Endothelial cell of umbilical vein (primary cell): Measurements from ENCODE around the gene TMEM121. TPM values are rescaled to one million over a fixed set of nuclear protein-coding genes. Genes with fewer than 3 reads are reported as not detected.

Experiments
- BruUV-seq: library from RNA; stranded (reverse); fragments of 400-500 nt; replicated peaks from 2 replicates; lab custom pipeline; 2021; lab: Mats Ljungman, UMichigan
- CTCF ChIA-PET: fragments of 300-600, 350-600 bp; sonication (Branson Sonifier 250); formaldehyde crosslinking; loops from one replicate; lab custom pipeline; 2021; ENCODE audit warnings: antibody characterized with exemption, inconsistent platforms; lab: Charles Lee
- POLR2A ChIA-PET: fragments of 300-600, 350-600 bp; sonication (Branson Sonifier 250); formaldehyde crosslinking; loops from one replicate; lab custom pipeline; 2021; ENCODE audit warnings: antibody characterized with exemption, inconsistent platforms; lab: Charles Lee
- DNase-seq: peaks from one replicate; pipeline ENCODE4 v3.0.0-alpha.2; 2011; ENCODE audit warnings: low read depth, low spot score
- FAIRE-seq: peaks from 2 replicates; lab custom pipeline; 2011; peaks lifted over from hg19 to GRCh38; lab: Jason Lieb, UNC
- H2AFZ ChIP-seq: 2 replicates; pipeline ENCODE4 v1.6.0; 2012; ENCODE audit warnings: low read depth, low read length, control low read depth, inconsistent platforms
- H3K27ac ChIP-seq: 2 replicates; pipeline ENCODE4 v1.5.1; 2011; ENCODE audit warnings: low read depth, mild to moderate bottlenecking, control low read depth, low read length, moderate library complexity; ENCODE audit not compliant: insufficient read depth
- H3K27me3 ChIP-seq, 2 experiments: 2 replicates each; pipeline versions ENCODE4 v1.6.0 to v1.6.1; 2011; ENCODE audit warnings: low read length in 2 of 2, mixed read lengths in 1 of 2; ENCODE audit not compliant: control insufficient read depth in 2 of 2, insufficient read depth in 2 of 2
- H3K36me3 ChIP-seq, 2 experiments: 2 replicates in 1 of 2; 3 replicates in 1 of 2; pipeline ENCODE4 v1.5.1; 2011; ENCODE audit warnings: low read length in 2 of 2, mild to moderate bottlenecking in 1 of 2, moderate library complexity in 1 of 2; ENCODE audit not compliant: control insufficient read depth in 2 of 2, insufficient read depth in 2 of 2; ENCODE audit errors: extremely low read depth in 1 of 2
- H3K4me1 ChIP-seq: 3 replicates; pipeline ENCODE4 v1.5.1; 2011; ENCODE audit warnings: mild to moderate bottlenecking, low read length; ENCODE audit not compliant: control insufficient read depth, insufficient read depth; ENCODE audit errors: extremely low read depth
- H3K4me2 ChIP-seq: 2 replicates; pipeline ENCODE4 v1.6.1; 2011; ENCODE audit warnings: low read length, control low read depth, mixed read lengths; ENCODE audit not compliant: insufficient read depth
- H3K4me3 ChIP-seq, 3 experiments: fragments of 200-600 bp in 1 of 3; sonication (generic), shearing (Covaris generic) in 1 of 3; replicated peaks in 1 of 3; 2 replicates each; pipeline ENCODE4 v1.5.1; 2011 to 2016; ENCODE audit warnings: control low read depth in 3 of 3, low read length in 3 of 3, mild to moderate bottlenecking in 2 of 3, inconsistent platforms in 1 of 3, low read depth in 1 of 3, moderate library complexity in 1 of 3; ENCODE audit not compliant: insufficient read depth in 1 of 3
- H3K79me2 ChIP-seq: 2 replicates; pipeline ENCODE4 v1.6.0; 2012; ENCODE audit warnings: low read length, inconsistent platforms; ENCODE audit not compliant: control insufficient read depth, insufficient read depth
- H3K9ac ChIP-seq: replicated peaks from 2 replicates; pipeline ENCODE3; 2011; ENCODE audit warnings: low read length, control low read depth; ENCODE audit not compliant: insufficient read depth; ENCODE audit errors: extremely low read depth
- H3K9me1 ChIP-seq: replicated peaks from 3 replicates; pipeline ENCODE4 v1.6.0; 2011; ENCODE audit warnings: mild to moderate bottlenecking, low read length; ENCODE audit not compliant: control insufficient read depth, insufficient read depth; ENCODE audit errors: extremely low read depth
- H3K9me3 ChIP-seq: replicated peaks from 2 replicates; pipeline ENCODE4 v1.5.1; 2012; ENCODE audit warnings: low read length, inconsistent platforms; ENCODE audit not compliant: control insufficient read depth, insufficient read depth
- H4K20me1 ChIP-seq: replicated peaks from 2 replicates; pipeline ENCODE3; 2011; ENCODE audit warnings: mild to moderate bottlenecking, low read length; ENCODE audit not compliant: control insufficient read depth, insufficient read depth; ENCODE audit errors: extremely low read depth
- CTCF ChIP-seq, 2 donors: IDR thresholded peaks; 1 replicate in 1 of 2; 2 replicates in 1 of 2; pipeline ENCODE4 v1.5.1; 2011; ENCODE audit warnings: low read length in 2 of 2, mild to moderate bottlenecking in 2 of 2, moderate library complexity in 2 of 2, control low read depth in 1 of 2, inconsistent platforms in 1 of 2, low read depth in 1 of 2; ENCODE audit not compliant: insufficient read depth in 1 of 2; ENCODE audit errors: extremely low read depth in 1 of 2
- FOS ChIP-seq: IDR thresholded peaks from 2 replicates; pipeline ENCODE4 v1.6.1; 2011; ENCODE audit warnings: mild to moderate bottlenecking, low read length, moderate library complexity, borderline replicate concordance; ENCODE audit not compliant: insufficient read depth
- JUN ChIP-seq: IDR thresholded peaks from 2 replicates; pipeline ENCODE4 v1.6.1; 2011; ENCODE audit warnings: borderline replicate concordance, low read depth; ENCODE audit not compliant: insufficient read length, insufficient read depth
- MAX ChIP-seq: IDR thresholded peaks from 2 replicates; pipeline ENCODE4 v1.6.1; 2011; ENCODE audit not compliant: insufficient read depth, insufficient read length
- dilution Hi-C: fragments of 300-500 bp; cut with MboI; formaldehyde crosslinking; loops from one replicate; pipeline ENCODE4 v1.15.0; 2019; ENCODE audit warnings: low sequenced_read_pairs; ENCODE audit not compliant: extremely low pct_ligation_motif_present
- intact Hi-C: fragments of 100-400 bp; cut with micrococcal nuclease; formaldehyde crosslinking; loops from one replicate; pipeline ENCODE4 v1.10.0; 2022
- polyA plus RNA-seq, 4 experiments: library from polyadenylated mRNA; depleted of rRNA in 3 of 4; stranded (reverse) in 3 of 4; unstranded in 1 of 4; fragments of >200 nt; gene quantifications; 2 replicates each; pipeline versions ENCODE4 v1.2.1 to v1.2.3, GENCODE V29; 2011 to 2012; ENCODE audit warnings: missing spikeins in 1 of 4
- total RNA-seq: library from RNA; stranded (reverse); gene quantifications from 2 replicates; pipeline ENCODE4 v1.2.3, GENCODE V29; 2021

Gene TMEM121
- total and polyA plus RNA-seq, 2 donors (not counting 3 experiments of a cell fraction or from before 2014, with no cell fraction given): 4.8 to 7.7 TPM

DNA sequence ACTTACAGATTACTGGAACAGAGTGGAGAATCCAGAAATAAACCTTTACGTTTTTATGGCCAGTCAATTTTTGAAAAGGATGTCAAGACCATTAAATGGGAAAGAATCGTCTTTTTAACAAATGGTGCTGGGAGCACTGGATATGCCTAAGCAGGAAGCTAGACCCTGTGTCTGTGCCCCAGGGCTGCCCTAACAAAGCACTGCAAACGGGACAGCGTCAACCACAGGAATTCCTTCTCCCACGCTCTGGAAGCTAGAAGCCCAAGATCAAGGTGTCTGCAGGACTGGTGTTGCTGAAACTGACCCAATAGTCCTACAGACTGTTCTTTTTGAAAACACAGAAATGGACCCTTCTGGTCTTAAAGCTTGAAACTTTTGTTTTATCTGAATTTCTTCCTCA, 9.3 kb upstream of the TMEM121 start:
- DNase-seq: no peak
- H3K9me3 ChIP-seq: no peaks in the 10 kb centered on the region
- no peaks in the 10 kb centered on the region for H3K36me3 ChIP-seq
- FAIRE-seq: no peak
- POLR2A ChIA-PET: no interaction called here
- H3K4me3 ChIP-seq: no peak overlapping the region
- H3K27ac ChIP-seq: no peak overlapping the region
- no peaks in the 10 kb centered on the region for H3K4me1 ChIP-seq
- H2AFZ ChIP-seq: no peak overlapping the region
- dilution Hi-C loops (no loop called here), intact Hi-C loops (no loop called here)
- H4K20me1 ChIP-seq: no peaks in the 10 kb centered on the region
- CTCF ChIA-PET: interaction anchor here (1.0 kb wide), 2 partner anchors 11 to 36 kb away, joined by 3 read pairs; no protein-coding TSS in a partner anchor
- no TSS peak for BruUV-seq
- H3K27me3 ChIP-seq: peaks cover 3 to 8% of the 10 kb centered on the region in 2 experiments
- H3K9ac ChIP-seq: no peak overlapping the region
- TF ChIP-seq CTCF (IDR thresholded peaks at IDR 0.05; ENCODE audit: extremely low read depth in 1 of 2, insufficient read depth in 1 of 2, low read depth in 1 of 2, low read length in 2 of 2) (no peak), JUN (no peak), MAX (no peak), FOS (no peak)
- H3K4me2 ChIP-seq: no peak overlapping the region
- H3K9me1 ChIP-seq: no peaks in the 10 kb centered on the region
- H3K79me2 ChIP-seq: no peaks in the 10 kb centered on the region
